ENCODE data around the gene FEV.

DNA sequence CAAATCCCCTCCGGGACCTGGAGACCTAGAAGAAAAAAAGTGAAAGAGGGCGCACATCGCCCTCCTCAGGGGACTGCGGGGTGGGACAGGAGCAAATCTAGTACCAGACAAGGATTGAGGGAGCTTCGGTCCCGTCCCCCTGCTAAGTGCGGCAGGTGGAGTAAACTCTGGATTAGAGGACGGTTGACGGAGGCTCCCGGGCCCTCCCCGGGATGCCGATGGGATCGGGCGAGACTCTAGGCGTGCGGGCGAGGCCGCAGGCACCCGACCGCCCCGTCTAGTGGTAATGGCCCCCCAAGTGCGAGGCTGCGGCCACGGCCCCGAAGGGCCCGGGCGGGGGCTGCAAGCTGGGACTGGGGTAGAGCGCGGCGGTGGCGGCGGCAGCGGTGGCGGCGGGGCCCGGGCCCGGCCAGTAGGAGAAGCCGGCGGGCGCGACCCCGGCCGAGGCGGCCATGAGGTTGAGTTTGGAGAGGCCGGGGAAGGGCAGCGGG is 3.5 kb downstream of the FEV start:
- TF ChIP-seq, protein P1, sequence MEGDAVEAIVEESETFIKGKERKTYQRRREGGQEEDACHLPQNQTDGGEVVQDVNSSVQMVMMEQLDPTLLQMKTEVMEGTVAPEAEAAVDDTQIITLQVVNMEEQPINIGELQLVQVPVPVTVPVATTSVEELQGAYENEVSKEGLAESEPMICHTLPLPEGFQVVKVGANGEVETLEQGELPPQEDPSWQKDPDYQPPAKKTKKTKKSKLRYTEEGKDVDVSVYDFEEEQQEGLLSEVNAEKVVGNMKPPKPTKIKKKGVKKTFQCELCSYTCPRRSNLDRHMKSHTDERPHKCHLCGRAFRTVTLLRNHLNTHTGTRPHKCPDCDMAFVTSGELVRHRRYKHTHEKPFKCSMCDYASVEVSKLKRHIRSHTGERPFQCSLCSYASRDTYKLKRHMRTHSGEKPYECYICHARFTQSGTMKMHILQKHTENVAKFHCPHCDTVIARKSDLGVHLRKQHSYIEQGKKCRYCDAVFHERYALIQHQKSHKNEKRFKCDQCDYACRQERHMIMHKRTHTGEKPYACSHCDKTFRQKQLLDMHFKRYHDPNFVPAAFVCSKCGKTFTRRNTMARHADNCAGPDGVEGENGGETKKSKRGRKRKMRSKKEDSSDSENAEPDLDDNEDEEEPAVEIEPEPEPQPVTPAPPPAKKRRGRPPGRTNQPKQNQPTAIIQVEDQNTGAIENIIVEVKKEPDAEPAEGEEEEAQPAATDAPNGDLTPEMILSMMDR (IDR thresholded peaks at IDR 0.05; ENCODE audit: poor library complexity) = no peak
- peak; percentile 94 for TF ChIP-seq EZH2 (IDR thresholded peaks at IDR 0.05; ENCODE audit: borderline replicate concordance)

All from hepatocyte (in vitro differentiated cells).